HG03521 (cell line): ENCODE measurements around the gene CD99L2.

Experiments
- ATAC-seq: cut with Tn5 transposase; IDR thresholded peaks from one replicate; pipeline ENCODE4 v1.9.1; 2021; ENCODE audit warnings: mild to moderate bottlenecking, moderate library complexity; ENCODE audit not compliant: unreplicated experiment

CD99L2 gene

GRCh38 chrX:150766351-150767044 is 132.0 kb downstream of the CD99L2 start:
- no peak for ATAC-seq

DNA sequence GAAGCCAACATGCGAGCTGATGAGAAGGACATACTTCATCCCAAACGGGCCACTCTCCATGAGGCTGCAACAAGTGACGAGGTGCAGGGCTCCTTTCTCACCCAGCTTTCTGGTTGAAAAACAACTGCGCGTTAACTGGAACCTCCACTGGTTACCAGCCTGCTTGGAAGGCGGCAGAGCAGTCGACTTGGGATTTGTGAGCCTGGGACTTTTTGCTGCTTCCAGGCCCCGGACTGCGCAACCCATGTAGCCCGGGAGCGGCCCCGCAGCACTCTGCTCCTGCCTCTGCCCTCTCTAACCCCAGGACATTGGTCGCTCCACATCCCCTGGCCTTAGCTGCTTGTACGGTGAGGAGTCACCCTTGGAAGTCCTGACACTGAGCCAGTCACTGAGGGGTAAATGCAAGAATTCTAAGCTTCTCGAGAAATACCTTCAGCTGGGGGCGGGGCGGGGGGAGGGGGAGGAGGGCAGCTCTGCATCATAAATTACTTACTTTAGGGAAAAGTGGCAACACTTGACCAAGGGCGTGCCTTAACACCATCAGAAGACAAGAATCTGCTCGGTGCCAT is 132.6 kb downstream of the CD99L2 start:
- no peak for ATAC-seq

DNA sequence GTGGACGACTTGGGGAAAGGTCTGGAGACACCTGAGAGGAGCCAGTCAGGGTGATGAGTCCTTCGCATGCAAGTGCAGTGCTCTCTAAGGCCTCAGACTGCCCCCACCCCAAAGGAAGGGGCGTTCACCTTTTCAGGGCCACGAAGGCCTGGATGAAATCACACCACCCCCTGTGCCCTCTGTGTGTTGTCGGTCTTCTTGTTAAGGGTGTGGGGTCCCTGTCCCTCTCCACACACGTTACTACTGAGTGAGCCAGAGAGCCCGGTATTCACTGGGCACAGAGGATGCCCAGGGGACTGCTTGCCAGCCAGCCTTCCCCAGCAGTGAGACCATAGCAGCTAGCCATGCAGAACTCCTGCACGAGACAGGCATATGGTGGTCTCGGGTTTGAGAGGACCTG is 133.2 kb downstream of the CD99L2 start:
- no peak for ATAC-seq

DNA sequence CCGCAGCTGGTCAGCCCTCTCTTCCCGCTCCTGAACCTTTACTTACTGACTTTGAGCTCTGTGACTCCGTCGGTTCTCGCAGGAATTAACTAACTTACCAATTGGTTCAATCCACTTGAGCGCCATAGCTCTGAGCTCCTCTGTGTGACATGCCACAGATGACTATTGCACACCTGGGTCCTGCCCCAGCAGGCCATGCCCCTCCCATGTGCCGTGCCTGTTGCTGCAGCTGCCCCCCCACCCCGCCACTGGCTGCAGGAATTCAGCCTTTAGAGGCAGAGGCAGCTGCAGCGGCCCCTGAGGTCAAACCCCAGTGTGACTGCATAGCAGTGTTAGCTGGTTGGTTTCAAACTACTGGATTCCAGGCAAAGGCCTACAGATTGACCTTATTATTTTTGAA is 134.7 kb downstream of the CD99L2 start:
- no peak for ATAC-seq

- ATAC-seq: no peak
These were observed 135.1 kb downstream of the CD99L2 start for GRCh38 chrX:150763303-150763797.

DNA sequence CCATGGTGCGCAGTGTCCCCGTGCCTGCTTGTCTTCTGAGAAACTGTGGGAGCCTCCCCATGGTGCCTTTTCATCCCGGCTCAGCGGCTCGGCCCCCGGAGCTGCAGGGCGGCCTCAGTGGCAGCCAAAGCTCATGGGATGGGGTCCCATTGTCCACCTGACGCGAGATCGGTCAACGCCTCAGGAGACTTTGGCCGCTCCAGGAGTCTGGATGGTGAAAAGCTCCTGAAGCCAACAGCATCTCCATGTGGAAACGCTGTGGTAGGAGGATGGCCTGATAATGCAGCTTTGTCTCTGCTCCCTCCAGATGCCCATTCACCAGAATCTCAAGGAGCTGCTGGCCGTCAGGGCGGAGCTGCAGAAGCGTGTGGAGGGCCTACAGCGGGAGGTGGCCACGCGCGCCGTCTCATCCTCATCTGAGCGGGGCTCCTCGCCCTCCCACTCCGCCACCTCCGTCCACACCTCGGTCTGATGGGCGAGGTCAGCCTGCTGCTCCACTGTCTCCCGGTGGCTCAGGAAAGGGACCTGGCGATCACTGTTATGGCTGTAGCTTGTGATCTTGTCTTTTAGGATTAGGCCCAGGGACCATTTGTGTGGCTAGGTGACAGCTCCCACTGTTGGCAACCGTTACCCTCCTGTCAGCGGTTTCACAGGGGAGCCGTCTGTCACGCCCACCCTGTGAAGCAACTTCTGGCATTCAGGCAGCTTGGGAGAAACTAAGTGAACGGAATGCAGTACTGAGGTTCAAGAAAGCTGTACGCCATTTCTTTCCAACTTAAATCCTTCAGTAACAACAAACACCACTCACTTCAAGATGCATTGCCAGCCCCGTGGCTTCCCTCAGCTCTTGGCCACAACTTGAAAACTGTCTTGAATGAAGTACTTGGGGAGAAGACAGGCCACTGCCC is 136.0 kb downstream of the CD99L2 start:
- no peak for ATAC-seq

- no peak for ATAC-seq
These were observed 136.7 kb downstream of the CD99L2 start for GRCh38 chrX:150761819-150762216.

GRCh38 chrX:150761176-150761818 is 137.2 kb downstream of the CD99L2 start:
- no peak for ATAC-seq

DNA sequence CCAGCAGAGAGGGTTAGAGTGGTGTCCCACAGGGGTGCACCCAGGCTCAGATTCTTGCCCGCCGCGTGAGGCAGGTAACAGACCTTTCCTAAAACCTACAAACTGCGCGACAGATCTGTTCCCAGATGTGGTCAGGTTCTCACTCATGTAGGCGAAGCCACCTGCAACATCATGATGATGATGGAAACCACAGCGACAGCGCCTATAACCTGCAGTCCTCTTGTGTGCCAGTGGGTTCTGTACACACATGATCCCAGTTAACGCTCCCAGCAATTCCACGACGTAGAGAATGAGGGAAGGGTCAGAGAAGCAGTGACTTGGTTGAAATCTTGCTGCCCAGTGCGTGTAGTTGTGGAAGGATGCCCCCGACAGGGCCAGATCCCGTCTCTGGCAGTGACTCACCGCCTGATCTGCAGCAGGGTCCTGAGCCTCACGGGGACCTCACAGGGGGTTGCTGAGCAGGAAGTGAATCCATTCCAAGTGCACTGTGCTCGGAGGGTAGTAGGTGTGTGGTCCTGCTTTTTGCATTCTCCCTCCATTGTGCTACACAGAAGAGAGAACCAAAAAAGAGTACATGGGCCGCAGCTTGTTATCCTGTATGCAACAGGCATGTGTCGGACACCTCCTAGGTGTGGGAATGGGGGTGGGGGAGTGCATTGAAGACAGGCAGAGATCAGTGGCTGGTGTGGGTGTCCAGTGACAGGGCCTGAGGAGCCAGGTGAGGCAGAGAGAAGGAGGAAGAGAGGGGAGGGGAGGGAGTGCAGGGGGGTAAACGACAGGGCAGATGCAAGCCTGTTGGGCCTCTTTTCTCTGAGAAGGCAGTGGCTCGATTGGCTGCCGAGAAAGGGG is 138.7 kb downstream of the CD99L2 start:
- no peak for ATAC-seq

DNA sequence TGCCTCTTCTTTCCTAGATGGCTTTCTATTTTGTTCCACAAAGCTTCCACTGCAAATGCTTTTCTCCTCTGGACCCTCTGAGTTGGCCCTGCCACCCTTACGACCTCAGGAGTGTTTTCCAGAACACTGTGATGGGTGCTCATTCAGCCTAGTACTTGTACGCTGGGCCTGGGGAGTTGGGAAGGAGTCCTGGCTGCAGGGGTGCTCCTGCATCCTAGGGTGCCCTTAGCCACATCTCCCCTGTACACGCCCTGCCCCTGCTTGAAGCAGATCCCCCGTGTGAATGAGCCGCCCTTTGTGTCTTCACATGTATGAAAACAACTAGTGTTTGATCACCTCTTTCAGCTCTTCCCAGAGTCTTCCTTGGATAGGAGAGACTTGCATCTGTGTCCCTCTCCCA is 141.1 kb downstream of the CD99L2 start:
- ATAC-seq: no peak

- ATAC-seq: no peak
These were observed 144.5 kb downstream of the CD99L2 start for GRCh38 chrX:150753968-150754367.

DNA sequence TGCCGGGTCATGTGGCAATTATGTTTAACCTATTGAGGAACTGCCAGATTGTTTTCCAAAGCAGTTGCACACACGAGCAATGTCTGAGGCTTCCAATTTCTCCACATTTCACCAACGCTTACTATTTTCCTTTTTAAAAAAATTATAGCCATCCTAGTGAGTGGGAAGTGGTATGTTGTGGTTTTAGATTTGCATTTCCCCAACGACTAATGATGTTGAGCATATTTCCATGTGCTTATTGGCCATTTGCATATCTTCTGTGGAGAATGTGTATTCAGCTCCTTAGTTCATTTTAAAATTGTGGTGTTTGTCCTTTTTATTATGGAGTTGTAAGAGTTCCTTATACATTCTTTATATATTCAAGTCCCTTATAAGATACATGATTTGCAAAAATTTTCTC is 145.1 kb downstream of the CD99L2 start:
- no peak for ATAC-seq

DNA sequence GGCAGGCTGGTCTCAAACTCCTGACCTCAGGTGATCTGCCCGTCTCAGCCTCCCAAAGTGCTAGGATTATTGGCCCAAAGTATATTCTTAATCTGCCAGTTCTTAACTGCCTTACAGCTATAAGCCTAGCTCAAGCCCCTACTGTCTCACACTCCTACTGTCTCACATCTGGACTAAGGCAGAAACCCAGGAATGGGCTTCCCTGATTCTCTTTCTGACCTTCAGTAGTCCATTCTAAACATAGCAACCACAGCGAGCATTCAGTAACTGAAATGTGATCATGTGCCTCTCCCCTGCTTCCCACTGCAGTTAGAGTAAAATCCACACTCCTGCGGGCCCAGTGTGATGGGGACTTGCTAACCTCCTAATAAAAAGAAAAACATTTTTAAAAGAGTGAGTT is 146.3 kb downstream of the CD99L2 start:
- no peak for ATAC-seq

DNA sequence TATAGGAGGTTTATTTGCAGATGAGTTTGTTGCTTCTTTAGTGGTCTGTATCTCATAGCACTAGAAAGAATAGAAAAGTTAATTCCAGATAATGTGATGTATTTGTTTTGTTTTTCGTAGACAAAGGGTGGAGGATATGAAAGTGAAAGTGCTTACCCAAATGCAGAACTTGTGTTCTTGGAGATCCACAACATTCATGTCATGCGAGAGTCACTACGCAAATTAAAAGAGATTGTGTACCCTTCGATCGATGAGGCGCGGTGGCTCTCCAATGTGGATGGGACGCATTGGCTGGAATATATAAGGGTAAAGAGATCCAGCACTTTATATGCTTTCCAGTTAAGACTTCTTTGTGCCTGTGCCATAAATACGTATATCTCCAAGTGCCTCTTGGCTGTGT is 162.0 kb downstream of the CD99L2 start:
- no peak for ATAC-seq

GRCh38 chrX:150731795-150732194 is 166.7 kb downstream of the CD99L2 start:
- ATAC-seq: no peak

DNA sequence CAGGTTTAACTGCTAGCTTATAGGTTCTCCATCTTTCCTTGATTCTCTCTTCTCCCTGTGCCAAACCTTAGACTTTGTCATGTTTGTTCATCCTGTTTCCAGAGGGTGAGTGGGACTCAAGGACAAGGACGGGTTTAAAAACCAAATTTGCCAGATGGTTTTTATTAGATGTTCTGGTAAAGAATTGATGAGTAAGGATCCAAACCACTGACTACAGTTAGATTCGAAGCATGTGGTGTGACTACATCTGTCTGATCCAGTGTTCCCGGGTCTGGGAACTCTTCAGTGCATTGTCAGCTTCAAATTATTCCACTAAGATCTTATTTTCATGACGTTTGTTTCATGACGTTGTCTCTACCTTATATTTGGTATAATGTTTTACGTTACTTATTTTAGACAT is 167.7 kb downstream of the CD99L2 start:
- no peak for ATAC-seq

- no peak for ATAC-seq
These were observed 168.5 kb downstream of the CD99L2 start for GRCh38 chrX:150729956-150730355.

- ATAC-seq: no peak
These were observed 178.8 kb downstream of the CD99L2 start for GRCh38 chrX:150719621-150720020.
